EL (cell line): ENCODE measurements around the gene MAML3.

ENCODE experiments used
- DNase-seq: peaks from one replicate; pipeline ENCODE4 v3.0.0-alpha.2; 2016

MAML3 gene

GRCh38 chr4:140097572-140097971 lies 56.4 kb downstream of the MAML3 start:
- no peak for DNase-seq

DNA sequence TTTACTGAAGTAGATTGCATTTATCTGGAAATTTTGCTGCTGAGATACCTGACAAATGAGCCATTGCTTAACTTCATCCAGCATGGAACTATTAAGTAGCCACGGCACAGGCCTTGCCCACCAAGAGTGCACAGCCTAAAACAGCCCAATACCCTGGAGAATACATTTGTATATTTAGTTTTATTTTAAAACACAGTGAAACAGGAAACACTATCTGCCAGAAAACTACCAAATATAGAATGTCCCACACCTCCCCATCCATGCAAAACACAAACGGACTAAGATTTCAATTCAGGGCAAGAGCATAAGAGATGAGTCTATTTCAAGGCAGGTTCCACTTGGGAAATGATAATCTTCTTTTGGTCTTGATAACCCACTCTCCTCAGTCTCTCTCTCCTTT lies 57.1 kb downstream of the MAML3 start:
- no peak for DNase-seq

- DNase-seq: no peak
Measured at GRCh38 chr4:140096483-140096861, 57.5 kb downstream of the MAML3 start.

DNA sequence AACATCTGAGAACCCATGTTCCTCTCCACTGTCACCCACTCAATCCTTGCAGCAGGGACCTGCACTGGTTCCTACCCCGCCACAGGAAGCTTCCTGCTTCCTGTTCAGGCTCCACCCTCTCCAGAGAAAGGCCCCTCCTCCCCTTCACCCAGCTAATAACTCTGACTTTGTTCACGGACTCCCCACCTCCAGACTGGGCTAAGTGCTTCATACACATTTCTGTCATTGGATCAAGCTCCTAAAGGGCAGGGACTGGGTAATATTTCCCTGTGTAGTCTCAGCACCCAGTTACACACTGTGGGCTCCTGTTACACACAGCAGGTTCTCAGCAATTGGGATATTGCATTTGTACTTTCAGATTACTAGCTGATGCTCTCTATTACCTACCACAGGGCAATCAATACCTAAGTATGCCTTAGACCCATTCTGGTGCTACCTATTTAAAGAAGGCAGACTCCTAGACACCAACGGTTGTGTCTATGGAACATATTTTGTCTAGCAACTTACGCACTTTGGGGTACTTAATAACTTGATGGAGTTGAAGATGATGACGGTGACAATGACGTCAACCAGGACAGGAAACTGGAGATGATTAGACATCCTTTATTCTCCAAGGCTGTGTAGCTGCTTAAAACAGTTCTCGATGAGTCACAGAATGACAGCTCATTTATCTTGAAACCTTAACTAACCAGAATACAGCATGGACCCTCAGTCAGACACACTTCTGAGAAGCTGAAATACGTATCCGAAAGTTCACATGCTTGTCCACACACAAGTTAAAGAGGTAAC lies 58.1 kb downstream of the MAML3 start:
- peak; percentile 90 for DNase-seq

DNA sequence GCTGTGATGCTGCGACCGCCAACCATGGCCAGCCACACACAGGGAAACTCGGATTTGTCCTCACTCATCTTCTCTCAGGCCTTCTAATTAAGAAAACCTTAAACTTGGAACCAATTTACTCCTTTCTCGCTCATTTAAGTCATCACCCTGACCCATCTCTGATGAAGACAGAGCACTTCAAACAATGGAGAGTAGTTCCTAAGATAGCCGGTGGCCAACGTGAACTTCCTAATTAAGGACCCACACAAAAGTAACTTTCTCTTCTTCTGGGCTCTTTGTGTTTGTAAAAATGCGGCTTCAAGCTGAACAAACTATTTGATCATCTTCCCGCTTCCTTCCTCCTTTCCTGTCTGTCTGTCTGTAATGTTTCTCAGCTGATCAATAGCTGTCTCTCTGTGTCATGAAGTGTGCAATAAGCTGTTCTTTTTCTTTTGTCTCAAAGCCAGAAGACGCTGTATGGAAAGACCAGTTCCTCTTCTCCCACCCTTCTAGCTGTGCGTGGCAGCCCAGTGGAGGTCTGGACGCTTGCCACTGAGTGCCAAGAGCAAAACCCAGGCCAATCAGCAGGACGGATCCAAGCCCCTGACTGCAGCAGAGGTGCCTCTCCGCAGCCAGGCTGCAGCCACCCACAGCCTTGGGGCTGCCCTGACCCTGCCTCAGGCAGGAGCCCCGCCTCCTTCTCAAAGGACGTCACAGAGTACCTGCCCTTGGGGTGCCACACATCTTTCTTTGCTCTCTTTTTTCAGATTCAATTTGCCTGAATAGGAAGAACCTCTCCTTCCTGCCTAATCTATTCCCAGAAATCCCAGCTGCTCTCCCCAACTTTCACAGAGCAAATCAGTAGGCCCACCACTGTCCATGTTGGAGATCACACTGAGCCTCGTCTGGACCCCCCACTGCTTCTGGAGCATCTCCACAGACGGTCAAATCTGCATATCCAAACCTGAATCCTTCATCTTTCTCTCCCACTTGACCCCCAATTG lies 59.3 kb downstream of the MAML3 start:
- no peak for DNase-seq

DNA sequence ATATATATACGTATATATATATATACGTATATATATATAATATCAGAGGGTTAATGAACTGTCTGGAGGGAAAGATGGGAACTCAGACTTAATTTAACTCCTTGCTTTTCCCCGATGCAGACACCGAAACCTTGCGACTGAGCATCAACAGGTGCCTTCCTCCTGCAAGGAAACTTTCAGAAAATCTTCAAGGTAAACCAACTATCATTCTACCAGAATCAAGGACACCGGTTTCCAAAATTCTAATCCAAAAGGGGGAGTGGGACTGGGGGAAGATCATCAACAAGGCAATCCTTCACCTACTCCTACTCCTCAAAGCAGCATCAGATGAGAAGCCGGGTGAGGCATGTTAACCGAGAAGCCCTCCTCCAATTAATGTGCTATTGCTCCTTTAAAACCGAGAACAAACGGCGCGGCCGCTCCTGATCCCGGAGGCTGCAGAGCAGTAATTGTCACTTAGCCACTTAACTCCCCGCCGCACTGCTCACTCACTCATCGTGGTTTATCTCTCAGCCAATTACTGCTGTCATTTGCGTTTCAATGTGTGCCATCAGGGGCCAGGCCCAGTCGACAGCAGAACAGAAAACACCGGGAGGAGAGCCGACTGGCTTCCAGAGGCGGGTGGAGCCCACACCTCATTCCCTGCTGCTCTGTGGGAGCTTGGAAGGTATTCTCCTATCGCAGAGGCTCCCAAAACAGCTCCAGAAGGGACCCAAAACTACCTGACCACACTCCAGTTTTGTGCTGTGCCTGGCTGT lies 61.7 kb downstream of the MAML3 start:
- DNase-seq: peak; percentile 17

- DNase-seq: no peak
Measured at GRCh38 chr4:140091305-140091704, 62.7 kb downstream of the MAML3 start.

DNA sequence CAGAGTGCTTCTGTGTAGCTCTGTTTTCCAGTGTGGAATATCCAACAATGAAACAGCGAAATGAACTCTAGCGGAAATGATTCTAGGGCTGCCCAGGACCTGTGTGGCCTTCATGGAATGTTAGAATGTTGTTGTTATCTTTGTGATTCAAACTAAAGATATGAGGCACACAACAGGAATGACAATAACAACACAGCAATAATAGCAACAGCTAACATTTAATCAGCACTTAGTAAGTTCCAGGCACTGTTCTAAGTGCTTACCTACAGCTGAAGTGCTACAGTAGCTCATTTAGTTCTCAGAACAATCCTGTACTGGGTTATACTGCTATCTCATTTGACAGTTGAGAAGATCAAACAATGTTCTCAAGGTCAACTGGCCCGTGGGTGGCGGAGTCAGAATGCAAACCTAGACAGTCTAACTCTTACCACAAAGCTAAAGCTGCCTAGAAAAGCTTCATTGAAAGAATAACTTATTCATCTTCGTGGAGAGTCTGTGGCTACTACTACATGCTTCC lies 63.7 kb downstream of the MAML3 start:
- DNase-seq: peak; percentile 65

- DNase-seq: no peak
Measured at GRCh38 chr4:140089216-140089615, 64.8 kb downstream of the MAML3 start.

DNA sequence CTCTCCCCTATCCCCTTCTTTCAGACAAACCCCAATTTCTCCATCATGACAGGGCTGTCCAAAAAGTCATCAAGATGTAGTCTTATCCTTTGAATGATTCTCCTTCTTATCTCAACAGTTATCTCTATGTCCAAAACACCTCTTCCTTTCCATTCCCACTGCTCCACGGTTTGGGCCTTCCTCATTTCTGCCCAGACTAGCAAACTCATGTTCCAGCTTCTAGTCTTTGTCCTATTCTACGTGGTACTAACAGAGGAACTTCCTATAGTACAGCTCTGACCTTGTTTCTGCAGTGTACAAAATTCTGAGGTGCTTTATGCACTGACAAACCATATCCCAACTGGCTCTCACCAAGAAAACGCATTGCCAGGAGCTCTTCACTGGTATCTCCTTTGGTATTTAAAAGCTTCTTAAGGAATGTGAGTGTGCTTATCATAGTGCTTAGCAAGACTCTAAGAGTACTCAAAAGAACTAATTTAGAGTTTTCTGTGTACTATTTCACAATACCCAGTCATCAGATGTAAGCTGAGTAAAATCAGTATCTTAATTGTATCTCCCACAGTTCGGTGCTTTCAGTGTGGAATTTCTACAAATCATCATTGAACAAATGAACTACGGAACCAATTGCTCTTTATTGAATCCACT lies 65.5 kb downstream of the MAML3 start:
- peak; percentile 25 for DNase-seq

- no peak for DNase-seq
Measured at GRCh38 chr4:140085881-140086280, 68.1 kb downstream of the MAML3 start.

GRCh38 chr4:140085062-140085622 lies 68.8 kb downstream of the MAML3 start:
- no peak for DNase-seq

DNA sequence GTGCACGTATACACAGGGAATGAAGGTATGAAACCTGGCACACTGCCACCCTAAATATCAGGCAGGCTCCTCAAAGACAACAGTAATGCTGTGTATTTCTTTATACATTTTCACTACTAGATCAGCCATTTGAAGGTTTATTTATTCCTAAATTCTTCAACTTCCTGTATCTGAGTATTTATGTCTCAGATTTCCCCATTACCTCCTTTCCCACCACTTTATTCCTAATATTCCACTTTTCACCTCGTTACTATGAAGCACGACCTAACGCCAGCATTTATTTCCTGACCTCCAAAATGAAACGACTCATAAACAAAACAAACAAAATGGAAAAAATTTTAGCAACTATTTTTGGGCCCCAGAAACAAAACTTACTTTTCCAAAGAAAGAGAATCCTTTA lies 69.6 kb downstream of the MAML3 start:
- DNase-seq: no peak

DNA sequence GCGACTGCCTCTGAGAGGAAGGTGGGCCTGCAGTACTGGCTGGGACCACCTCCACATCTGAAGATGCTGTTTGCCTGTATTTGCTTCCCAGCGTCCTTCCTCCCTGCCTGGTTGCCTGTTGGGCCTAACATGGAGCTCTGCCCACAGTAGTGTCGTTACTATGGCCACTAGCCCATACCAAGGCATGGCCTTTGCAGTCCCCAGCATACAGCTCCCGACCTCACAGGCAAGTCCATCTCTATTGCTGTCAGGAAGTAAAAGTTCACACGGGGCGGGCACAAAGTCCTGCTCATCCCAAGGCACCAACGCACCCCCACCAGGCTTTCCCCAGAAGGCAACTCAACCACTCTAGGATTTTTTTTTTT lies 71.6 kb downstream of the MAML3 start:
- no peak for DNase-seq

DNA sequence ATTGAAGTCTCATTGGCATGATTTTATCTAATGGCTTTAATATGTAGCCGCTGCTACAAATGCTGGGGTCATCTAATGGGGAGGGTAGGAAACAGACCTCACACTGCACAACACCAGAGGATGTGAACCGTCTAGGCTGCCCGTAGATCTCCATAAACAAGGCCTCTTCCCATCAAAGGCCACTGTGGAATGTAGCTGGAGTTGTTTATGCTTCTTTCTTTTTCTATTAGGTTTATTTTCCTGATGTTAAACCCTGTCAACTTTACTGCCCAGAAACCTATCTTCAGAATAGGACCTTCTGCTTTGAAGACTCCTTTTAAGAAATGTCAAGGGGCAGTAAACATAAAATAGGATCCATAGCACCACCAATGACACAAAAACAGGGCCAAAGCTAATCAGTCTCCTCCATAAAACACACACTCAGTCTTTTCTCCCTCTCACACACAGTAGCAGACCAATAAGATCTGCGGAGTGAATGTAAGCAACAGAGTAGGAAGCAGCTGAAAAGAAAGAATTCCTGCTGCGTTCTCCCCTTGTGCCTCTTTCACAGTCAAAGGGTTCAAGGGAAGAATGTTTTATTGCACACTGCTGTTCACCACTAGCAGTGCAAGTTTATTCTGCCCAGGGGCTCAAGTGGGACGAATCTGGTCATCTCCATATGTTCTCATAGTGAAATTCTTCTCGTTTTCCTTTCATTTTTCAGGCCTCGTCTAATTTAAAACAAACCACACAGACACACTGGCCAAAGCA lies 72.2 kb downstream of the MAML3 start:
- no peak for DNase-seq

DNA sequence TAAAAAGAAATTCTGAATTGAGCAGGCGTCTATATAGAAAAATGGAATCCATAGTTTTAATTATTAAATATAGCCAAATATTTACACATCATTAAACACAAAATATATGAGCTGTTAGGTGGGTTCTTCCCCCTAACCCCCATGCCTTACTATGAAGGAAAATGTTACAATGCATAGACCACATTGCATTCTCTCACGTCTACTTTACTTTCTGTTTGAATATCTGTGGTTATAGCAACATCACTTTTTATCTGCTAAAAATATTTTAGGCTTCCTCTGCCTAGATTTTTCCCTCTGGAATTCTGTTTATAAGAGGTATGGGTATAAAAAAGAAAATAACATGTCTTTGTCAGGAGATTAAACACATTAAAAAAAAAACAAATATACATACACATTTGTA lies 73.1 kb downstream of the MAML3 start:
- no peak for DNase-seq

GRCh38 chr4:140078366-140078765 lies 75.6 kb downstream of the MAML3 start:
- no peak for DNase-seq

DNA sequence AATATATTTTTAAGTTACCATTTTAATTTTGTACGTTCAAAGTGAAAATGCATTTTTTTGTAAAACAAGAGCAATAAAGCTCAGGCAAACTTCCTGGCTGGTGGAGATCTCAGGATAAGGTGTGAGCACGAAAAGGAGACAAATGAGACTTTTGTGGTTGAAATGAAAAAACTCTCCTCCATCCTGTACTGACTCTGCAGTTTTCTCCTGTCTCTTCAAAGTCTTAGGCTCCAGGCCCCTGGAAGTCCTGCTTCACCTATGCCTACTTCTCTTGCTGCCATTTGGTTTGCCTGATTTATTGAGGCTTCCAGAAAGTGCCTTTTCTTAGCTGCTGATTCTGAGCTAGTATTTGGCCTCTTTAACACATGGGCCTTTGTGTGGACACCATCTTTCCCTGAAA lies 77.7 kb downstream of the MAML3 start:
- DNase-seq: no peak

GRCh38 chr4:140071806-140072205 lies 82.2 kb downstream of the MAML3 start:
- DNase-seq: peak; percentile 83

GRCh38 chr4:140070973-140071372 lies 83.0 kb downstream of the MAML3 start:
- DNase-seq: no peak

GRCh38 chr4:140070366-140070765 lies 83.6 kb downstream of the MAML3 start:
- DNase-seq: no peak
